Fibroblast of peridontal ligament (primary cell): ENCODE measurements around the gene DYNC2I2.
A peak's percentile ranks its signal among the peaks of the same experiment; 100 is the strongest.
"Not testable (repeated sequence)": the region's sequence is repeated elsewhere in the genome, so short reads cannot be mapped to it uniquely, and the experiment has no call there.

ENCODE experiments used
- DNase-seq: peaks from one replicate; pipeline ENCODE4 v3.0.0-alpha.2; 2010; ENCODE audit errors: extremely low read depth

Gene DYNC2I2

GRCh38 chr9:128615571-128615970, 41.1 kb downstream of the DYNC2I2 start:
- no peak for DNase-seq

GRCh38 chr9:128614728-128615127, 41.9 kb downstream of the DYNC2I2 start:
- DNase-seq, result no peak

- DNase-seq, result no peak
These were observed 44.9 kb downstream of the DYNC2I2 start for GRCh38 chr9:128611600-128612394.

GRCh38 chr9:128610897-128611296, 45.8 kb downstream of the DYNC2I2 start:
- peak; percentile 7 for DNase-seq

- peak; percentile 69 for DNase-seq
These were observed 48.9 kb downstream of the DYNC2I2 start for GRCh38 chr9:128607642-128608350.

GRCh38 chr9:128603697-128604096, 53.0 kb downstream of the DYNC2I2 start:
- DNase-seq, result no peak

- DNase-seq, result no peak
These were observed 56.5 kb downstream of the DYNC2I2 start for GRCh38 chr9:128600099-128600498.

- no peak for DNase-seq
These were observed 61.2 kb downstream of the DYNC2I2 start for GRCh38 chr9:128595471-128595870.

- DNase-seq, result no peak
These were observed 62.8 kb downstream of the DYNC2I2 start for GRCh38 chr9:128593856-128594255.

- DNase-seq, result no peak
These were observed 63.6 kb downstream of the DYNC2I2 start for GRCh38 chr9:128593039-128593438.

GRCh38 chr9:128588581-128589233, 67.9 kb downstream of the DYNC2I2 start:
- DNase-seq, result no peak

- DNase-seq, result no peak
These were observed 69.2 kb downstream of the DYNC2I2 start for GRCh38 chr9:128587453-128587852.

- DNase-seq, result not testable (repeated sequence)
These were observed 69.7 kb downstream of the DYNC2I2 start for GRCh38 chr9:128586934-128587333.

GRCh38 chr9:128585155-128585554, 71.5 kb downstream of the DYNC2I2 start:
- not testable (repeated sequence) for DNase-seq
